NK-92 (cell line): ENCODE measurements around the gene MYOD1.

ENCODE experiments used
- DNase-seq: peaks from one replicate; lab custom pipeline; 2025; ENCODE audit not compliant: unreplicated experiment; lab: John Stamatoyannopoulos, UW

MYOD1 gene

GRCh38 chr11:17734418-17734911, 15.1 kb downstream of the MYOD1 start, which contains the start of gene KCNC1:
KCNC1 (plus strand) TSS chr11:17734781; CDS start chr11:17736003, 1,222 bp downstream.
- DNase-seq: no peak

GRCh38 chr11:17734986-17735817, 15.8 kb downstream of the MYOD1 start:
- DNase-seq: no peak

GRCh38 chr11:17735818-17736578, 16.6 kb downstream of the MYOD1 start:
- DNase-seq: no peak

GRCh38 chr11:17736579-17736893, 17.2 kb downstream of the MYOD1 start:
- DNase-seq: no peak

- DNase-seq: no peak
These were observed 17.8 kb downstream of the MYOD1 start for GRCh38 chr11:17736930-17737817.

GRCh38 chr11:17738151-17738973, 19.0 kb downstream of the MYOD1 start:
- no peak for DNase-seq

GRCh38 chr11:17739945-17740338, 20.6 kb downstream of the MYOD1 start:
- no peak for DNase-seq

- no peak for DNase-seq
These were observed 21.4 kb downstream of the MYOD1 start for GRCh38 chr11:17740649-17741235.

- no peak for DNase-seq
These were observed 22.1 kb downstream of the MYOD1 start for GRCh38 chr11:17741487-17741886.

- no peak for DNase-seq
These were observed 22.6 kb downstream of the MYOD1 start for GRCh38 chr11:17742019-17742418.

GRCh38 chr11:17743026-17743807, 23.8 kb downstream of the MYOD1 start:
- DNase-seq: no peak

- DNase-seq: no peak
These were observed 24.4 kb downstream of the MYOD1 start for GRCh38 chr11:17743808-17744119.

GRCh38 chr11:17744151-17744940, 25.0 kb downstream of the MYOD1 start:
- DNase-seq: no peak

GRCh38 chr11:17745023-17745772, 25.8 kb downstream of the MYOD1 start:
- DNase-seq: no peak

GRCh38 chr11:17746096-17746495, 26.7 kb downstream of the MYOD1 start:
- DNase-seq: no peak

- no peak for DNase-seq
These were observed 28.0 kb downstream of the MYOD1 start for GRCh38 chr11:17747131-17747955.

- no peak for DNase-seq
These were observed 28.7 kb downstream of the MYOD1 start for GRCh38 chr11:17748044-17748443.
